Measurements from ENCODE around the gene MAP3K4. TPM values are rescaled to one million over a fixed set of nuclear protein-coding genes. Genes with fewer than 3 reads are reported as not detected.

Gene MAP3K4
- total RNA-seq, 1 donor from 2014 or later = 31.9 TPM

DNA sequence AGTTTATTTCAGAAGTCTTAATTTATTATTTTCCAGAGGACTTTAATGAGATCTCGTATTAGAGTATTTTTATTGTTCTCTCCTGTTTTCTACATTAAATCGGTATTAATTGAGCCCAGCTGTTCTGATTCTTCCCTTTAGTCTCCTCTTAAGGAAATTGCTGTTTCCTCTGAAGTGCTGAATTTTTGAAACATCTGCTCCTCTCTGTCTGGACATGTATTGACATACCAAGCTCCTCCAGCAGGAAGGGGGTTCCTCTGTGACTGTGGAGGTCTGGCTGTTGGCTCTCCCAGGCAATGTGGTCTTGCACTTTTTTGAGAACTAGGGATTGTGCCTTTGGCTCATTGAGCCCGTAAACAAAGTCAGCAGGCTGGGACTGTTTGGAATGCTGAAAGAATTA lies 74.9 kb downstream of the MAP3K4 start:
- DNase-seq (ENCODE audit: low read depth) = no peak
- no peak overlapping the region for H3K4me3 ChIP-seq (ENCODE audit: low read depth, low read length)
- TF ChIP-seq, protein P1, sequence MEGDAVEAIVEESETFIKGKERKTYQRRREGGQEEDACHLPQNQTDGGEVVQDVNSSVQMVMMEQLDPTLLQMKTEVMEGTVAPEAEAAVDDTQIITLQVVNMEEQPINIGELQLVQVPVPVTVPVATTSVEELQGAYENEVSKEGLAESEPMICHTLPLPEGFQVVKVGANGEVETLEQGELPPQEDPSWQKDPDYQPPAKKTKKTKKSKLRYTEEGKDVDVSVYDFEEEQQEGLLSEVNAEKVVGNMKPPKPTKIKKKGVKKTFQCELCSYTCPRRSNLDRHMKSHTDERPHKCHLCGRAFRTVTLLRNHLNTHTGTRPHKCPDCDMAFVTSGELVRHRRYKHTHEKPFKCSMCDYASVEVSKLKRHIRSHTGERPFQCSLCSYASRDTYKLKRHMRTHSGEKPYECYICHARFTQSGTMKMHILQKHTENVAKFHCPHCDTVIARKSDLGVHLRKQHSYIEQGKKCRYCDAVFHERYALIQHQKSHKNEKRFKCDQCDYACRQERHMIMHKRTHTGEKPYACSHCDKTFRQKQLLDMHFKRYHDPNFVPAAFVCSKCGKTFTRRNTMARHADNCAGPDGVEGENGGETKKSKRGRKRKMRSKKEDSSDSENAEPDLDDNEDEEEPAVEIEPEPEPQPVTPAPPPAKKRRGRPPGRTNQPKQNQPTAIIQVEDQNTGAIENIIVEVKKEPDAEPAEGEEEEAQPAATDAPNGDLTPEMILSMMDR (conservative IDR thresholded peaks at IDR 0.05; ENCODE audit: low read depth, low read length) = no peak

DNA sequence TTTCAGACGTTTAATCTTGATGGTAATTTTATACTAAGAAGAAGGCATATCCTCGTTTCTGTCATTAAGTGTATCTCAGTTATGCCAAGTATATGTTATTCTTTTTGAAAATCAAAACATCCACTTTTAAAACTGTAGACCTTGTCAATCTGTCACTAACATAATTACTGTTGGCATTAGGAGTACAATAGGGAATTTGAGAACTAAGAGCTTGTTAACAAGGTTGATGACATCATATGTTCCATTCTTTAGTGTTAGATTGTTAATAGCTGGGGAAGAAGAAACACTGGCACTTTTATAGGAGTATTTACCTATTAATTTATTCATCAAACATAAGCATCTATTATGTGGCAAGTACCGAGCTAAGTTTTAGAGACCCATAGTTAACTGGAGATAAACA lies 76.2 kb downstream of the MAP3K4 start:
- no peak for DNase-seq (ENCODE audit: low read depth)
- TF ChIP-seq, protein P1 (conservative IDR thresholded peaks at IDR 0.05; ENCODE audit: low read depth, low read length) = no peak
- no peak overlapping the region for H3K4me3 ChIP-seq (ENCODE audit: low read depth, low read length)

DNA sequence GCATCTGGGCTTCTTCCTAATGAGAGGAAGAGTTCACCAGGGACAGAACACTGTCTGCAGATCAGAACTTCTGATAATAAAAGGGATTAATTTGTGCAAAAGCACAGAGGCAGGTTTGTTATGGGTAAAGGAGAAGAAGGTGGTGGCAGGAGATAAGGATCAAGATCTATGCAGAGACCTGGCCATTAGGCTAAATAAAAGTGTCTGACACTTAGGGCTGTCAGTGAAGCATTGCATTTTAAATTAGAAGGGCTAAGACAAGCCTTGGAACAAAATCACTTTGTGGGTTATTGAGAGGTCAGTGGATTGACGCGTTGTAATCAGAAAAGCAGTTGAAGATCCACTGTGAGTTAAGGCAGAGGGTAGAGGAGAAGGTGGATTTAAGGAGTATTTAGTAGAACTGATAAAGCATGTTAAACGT lies 76.8 kb downstream of the MAP3K4 start:
- DNase-seq (ENCODE audit: low read depth) = no peak
- no peak overlapping the region for H3K4me3 ChIP-seq (ENCODE audit: low read depth, low read length)
- TF ChIP-seq, protein P1 (conservative IDR thresholded peaks at IDR 0.05; ENCODE audit: low read depth, low read length) = no peak

DNA sequence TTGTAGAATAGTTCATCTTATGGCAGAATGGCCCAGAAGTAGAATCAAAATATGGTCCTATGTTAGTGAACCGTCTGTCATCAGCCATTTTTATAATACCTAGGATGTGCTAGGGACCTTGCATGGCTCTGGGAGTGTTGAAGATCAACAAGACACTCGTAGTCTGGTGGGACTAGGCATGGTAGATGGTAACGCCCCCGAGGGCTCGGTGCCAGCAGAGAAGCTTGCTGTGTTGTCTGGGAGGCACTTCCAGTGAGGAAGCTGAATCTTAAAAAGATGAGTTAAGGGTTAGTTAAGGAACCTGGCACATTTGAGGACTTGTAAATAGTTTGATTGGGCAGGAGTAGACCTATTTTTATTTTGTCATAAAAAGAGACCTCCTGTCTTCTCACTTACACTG lies 82.4 kb downstream of the MAP3K4 start:
- DNase-seq (ENCODE audit: low read depth) = no peak
- TF ChIP-seq, protein P1 (conservative IDR thresholded peaks at IDR 0.05; ENCODE audit: low read depth, low read length) = no peak
- no peak overlapping the region for H3K4me3 ChIP-seq (ENCODE audit: low read depth, low read length)

DNA sequence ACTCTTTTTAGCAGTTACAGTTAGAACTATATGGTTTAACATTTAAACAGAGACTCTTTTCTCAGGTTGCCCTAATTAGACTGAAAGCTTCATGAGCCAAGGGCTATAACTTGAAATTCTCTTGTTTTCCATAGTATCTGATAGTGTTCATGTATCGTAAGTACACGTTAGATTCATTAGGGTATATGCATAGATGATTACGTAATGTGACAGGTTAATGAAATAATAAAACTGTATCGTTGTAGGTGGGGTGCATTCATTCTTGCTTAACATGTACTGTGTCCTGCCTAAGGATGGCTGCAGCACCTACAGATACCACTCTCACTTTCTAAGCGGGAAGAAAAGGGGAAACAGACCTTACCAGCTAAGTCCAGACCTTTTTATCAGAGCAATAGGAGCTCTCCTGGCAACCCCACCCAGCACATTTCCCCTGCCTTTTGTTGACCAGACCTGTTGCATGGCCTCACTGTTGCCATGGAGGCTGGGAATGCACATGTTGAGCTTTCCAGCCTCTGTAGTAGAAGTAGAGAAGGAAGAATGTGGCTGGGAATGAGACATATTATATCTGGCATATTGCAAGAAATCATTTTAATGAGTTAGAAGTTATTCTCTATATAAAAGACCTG lies 83.0 kb downstream of the MAP3K4 start:
- no peak for DNase-seq (ENCODE audit: low read depth)
- TF ChIP-seq, protein P1 (conservative IDR thresholded peaks at IDR 0.05; ENCODE audit: low read depth, low read length) = no peak
- no peak overlapping the region for H3K4me3 ChIP-seq (ENCODE audit: low read depth, low read length)

DNA sequence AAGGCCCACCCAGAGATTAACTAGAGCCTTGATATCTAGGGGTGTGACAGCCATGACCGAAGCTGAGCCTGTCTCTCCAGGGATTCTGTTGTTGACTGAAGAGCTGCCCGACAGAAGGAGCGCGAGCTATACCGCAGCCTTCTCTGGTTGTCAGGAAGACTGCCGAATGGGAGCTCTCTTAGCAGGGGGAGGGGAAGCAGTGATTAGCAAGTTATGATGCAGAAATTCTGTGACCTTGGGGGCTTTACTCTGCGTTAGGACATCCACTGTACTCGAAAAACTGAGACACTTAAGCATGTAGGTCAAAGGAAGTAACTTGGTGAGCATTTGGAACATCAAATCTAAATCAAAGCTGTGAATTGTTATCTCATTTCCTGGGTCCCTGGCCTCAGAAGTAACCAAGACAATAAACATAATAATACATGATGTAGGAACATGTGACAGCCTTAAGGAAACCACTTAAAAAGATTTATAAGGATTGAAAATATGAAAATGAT lies 84.7 kb downstream of the MAP3K4 start:
- TF ChIP-seq, protein P1 (conservative IDR thresholded peaks at IDR 0.05; ENCODE audit: low read depth, low read length) = no peak
- no peak for DNase-seq (ENCODE audit: low read depth)
- no peak overlapping the region for H3K4me3 ChIP-seq (ENCODE audit: low read depth, low read length)
